Liver (tissue), 3 donors: ENCODE results near the gene ZNF346.

Experiments
- ATF3 ChIP-seq: IDR thresholded peaks from 2 replicates; pipeline ENCODE4 v1.6.1; 2016; ENCODE audit warnings: antibody characterized with exemption
- CTCF ChIP-seq: fragments of 150-350 bp; IDR thresholded peaks from 2 replicates; pipeline ENCODE4 v1.5.1; 2017; ENCODE audit warnings: improper control_type of control experiment, low read depth, low read length; ENCODE audit not compliant: missing input control
- FOXA1 ChIP-seq: IDR thresholded peaks from 2 replicates; pipeline ENCODE4 v1.6.1; 2016; ENCODE audit warnings: antibody characterized with exemption
- FOXA2 ChIP-seq: IDR thresholded peaks from 2 replicates; pipeline ENCODE4 v1.6.1; 2016; ENCODE audit warnings: antibody characterized with exemption
- GABPA ChIP-seq, 2 donors: IDR thresholded peaks in 1 of 2; conservative IDR thresholded peaks in 1 of 2; 2 replicates each; pipeline ENCODE4 v1.6.1; 2016; ENCODE audit warnings: antibody characterized with exemption in 2 of 2, mild to moderate bottlenecking in 1 of 2, moderate library complexity in 1 of 2
- HNF4A ChIP-seq, 2 donors: conservative IDR thresholded peaks; 2 replicates each; pipeline ENCODE4 v1.6.1; 2016; ENCODE audit warnings: antibody characterized with exemption in 2 of 2, mild to moderate bottlenecking in 2 of 2
- JUND ChIP-seq, 2 donors: IDR thresholded peaks; 2 replicates each; pipeline ENCODE4 v1.6.1; 2016; ENCODE audit warnings: antibody characterized with exemption in 2 of 2
- MAX ChIP-seq: IDR thresholded peaks from 2 replicates; pipeline ENCODE4 v1.6.1; 2016; ENCODE audit warnings: antibody characterized with exemption
- RAD21 ChIP-seq, 2 donors: IDR thresholded peaks; 2 replicates each; pipeline ENCODE4 v1.6.1; 2016; ENCODE audit warnings: antibody characterized with exemption in 2 of 2, mild to moderate bottlenecking in 2 of 2
- REST ChIP-seq: IDR thresholded peaks from 2 replicates; pipeline ENCODE4 v1.6.1; 2016; ENCODE audit warnings: antibody characterized with exemption, mild to moderate bottlenecking
- SP1 ChIP-seq: IDR thresholded peaks from 2 replicates; pipeline ENCODE4 v1.6.1; 2018; ENCODE audit warnings: antibody characterized with exemption, mild to moderate bottlenecking
- ZBTB33 ChIP-seq: IDR thresholded peaks from 2 replicates; pipeline ENCODE4 v1.6.1; 2016; ENCODE audit warnings: antibody characterized with exemption
- donor health status: healthy.
- donor health status: healthy.

GRCh38 chr5:177097016-177097985 lies 74.8 kb downstream of the ZNF346 start:
- TF ChIP-seq CTCF (no peak), MAX (no peak), ZBTB33 (no peak), GABPA (IDR thresholded peaks at IDR 0.05 in 1 of 2, conservative IDR thresholded peaks at IDR 0.05 in 1 of 2) (no peak), RAD21 (IDR thresholded peaks at IDR 0.05) (no peak), REST (no peak), HNF4A (conservative IDR thresholded peaks at IDR 0.05) (no peak), SP1 (no peak), FOXA2 (no peak), ATF3 (no peak), FOXA1 (no peak), JUND (IDR thresholded peaks at IDR 0.05) (no peak)
